ENCODE data around the gene TMEM138. TPM values are rescaled to one million over a fixed set of nuclear protein-coding genes. Genes with fewer than 3 reads are reported as not detected.

TMEM138 gene
- total and polyA plus RNA-seq, 2 experiments from 2014 or later: 19.0 to 50.2 TPM

DNA sequence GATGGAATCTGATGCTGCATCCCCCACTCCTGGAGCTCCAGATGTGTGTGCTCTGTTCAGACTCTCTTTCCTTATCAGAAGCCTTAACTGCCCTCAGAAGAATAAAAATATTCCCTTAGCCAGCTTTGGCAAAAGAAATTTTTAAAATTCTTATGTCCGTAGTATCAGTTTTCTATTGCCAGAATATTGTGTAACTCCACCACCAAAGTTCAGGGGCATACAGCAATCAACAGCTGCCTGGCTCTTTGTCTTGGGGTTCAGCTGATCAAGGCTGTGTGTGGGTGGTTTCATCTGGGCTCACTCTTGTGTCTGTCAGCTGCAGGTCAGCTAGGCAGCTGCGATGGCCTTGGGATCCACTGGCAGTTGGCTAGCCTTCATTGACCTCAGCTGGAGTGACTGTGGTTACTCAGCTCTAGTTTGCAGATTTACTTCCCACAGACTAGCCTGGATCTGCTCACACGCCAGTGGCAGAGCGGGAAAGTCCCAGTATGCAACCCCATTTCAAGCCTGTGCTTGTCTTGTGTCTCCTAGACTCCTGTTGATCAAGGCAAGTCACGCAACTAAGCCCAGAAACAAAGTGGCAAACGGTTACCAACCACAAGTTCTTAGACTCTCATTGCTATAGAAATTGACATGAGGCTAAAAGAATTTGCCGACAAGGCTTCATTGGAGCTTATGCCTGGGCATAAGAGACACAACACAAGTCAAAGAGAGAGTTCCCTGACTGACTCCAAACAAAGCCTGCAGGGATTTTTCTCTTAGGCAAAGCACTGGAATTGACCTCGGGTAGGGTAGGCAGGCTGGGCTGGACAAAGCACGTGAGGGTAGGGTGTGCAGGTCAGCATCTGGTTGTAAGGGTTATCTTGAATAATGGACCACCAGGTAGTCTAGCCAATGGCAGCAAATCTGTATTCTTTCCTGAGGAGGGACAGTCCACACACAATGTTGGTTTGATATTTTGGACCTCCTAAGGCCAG is 7.5 kb downstream of the TMEM138 start:
- Histone ChIP-seq H3K4me1 (ENCODE audit: insufficient read depth) (peaks cover 25% of the 10 kb centered on the region), H3K36me3 (ENCODE audit: low read depth) (peaks cover 26% of the 10 kb centered on the region; the same call in 1 of the 2 replicates), H4K20me1 (ENCODE audit: insufficient read depth) (no peaks in the 10 kb centered on the region), H3K4me2 (ENCODE audit: unreplicated experiment) (peak overlapping the region; percentile 21), H3K4me3 (no peak overlapping the region), H3F3A (ENCODE audit: insufficient read depth) (peaks cover 21% of the 10 kb centered on the region), H3K27me3 (replicated peaks; ENCODE audit: insufficient read depth) (no peaks in the 10 kb centered on the region), H3K9ac (peak overlapping the region; percentile 49), H2AFZ (no peak overlapping the region), H3K79me2 (ENCODE audit: insufficient read depth) (no peaks in the 10 kb centered on the region), H3K9me2 (ENCODE audit: insufficient read depth) (no peaks in the 10 kb centered on the region), H3K27ac (peak overlapping the region; percentile 82), H3K9me3 (ENCODE audit: low read depth) (no peaks in the 10 kb centered on the region)
- WGBS, 2 experiments (ENCODE audit: low coverage in 1 of 2, low lambda C conversion rate in 2 of 2, missing lambda C conversion rate in 2 of 2): 70 to 73% methylated on average over 9 of the region's 9 CpGs
- no peak for TF ChIP-seq EZH2phosphoT487 (IDR thresholded peaks at IDR 0.05; ENCODE audit: insufficient read depth, low read depth)
- TF ChIP-seq EZH2 (IDR thresholded peaks at IDR 0.05; ENCODE audit: insufficient read depth, poor library complexity, severe bottlenecking): no peak
- in situ Hi-C loops (cut with MboI): no loop called here
- DNase-seq: peak; percentile 84

DNA sequence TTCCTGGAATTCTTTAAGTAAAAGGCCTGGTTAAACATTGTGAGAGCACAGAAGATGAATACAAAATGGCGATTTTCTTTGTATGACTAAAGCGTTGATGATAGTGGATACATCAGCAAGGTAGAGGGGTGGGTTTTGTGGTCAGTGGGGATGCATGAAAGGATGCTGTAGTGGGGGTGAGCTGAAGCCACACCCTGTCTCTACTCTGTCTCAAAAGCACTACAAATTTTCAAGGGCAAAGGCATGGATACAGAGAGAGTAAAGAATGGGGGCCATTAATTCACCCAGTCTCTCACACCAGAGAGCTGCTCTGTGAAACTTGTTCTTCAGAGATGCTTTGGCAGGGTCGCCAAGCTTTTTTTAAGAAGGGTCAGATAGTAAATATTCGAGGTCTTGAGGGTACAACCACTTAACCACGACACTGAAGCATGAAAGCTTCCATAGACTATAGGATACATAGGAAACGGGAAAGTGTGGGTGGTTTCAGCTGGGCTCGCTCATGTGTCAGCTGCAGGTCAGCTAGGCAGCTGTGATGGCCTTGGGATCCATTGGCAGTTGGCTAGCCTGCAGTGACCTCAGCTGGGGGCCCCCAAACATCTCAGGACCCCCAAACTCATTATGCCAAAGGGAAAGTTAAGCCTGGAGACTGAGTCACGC is 8.3 kb downstream of the TMEM138 start:
- Histone ChIP-seq H3K4me2 (ENCODE audit: unreplicated experiment) (peak overlapping the region; percentile 21), H3K9me2 (ENCODE audit: insufficient read depth) (no peaks in the 10 kb centered on the region)

DNA sequence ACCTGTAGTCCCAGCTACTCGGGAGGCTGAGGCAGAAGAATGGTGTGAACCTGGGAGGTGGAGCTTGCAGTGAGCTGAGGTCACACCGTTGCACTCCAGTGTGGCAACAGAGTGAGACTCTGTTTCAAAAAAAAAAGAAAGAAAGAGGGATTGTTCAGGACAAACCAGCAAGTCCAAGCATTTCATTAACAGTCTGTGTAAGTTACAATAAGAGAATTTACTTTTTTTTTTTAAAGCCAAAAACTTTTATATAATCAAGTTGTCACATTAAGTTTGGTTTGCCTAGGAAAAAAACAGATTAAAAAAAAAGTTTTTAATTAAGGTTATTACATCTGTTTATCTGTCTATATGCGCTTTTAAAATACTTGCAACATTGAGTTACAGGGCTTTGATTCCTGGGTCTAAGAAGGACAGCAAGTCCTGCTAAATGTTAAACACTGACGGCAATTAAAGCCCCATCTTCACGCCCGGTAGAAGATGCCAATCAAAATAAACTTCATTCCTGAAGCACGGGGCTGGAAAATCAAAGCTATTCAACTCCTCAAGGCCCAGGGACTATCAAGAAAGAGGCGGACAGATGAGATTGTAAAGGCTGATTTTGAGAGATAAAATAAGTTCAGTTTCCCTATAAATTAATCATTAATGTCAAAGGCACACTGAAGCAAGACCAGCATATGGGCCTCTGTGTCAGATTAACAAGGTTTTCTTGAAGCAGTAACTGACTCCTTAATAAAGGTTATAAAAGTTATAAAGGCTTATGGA is 10.7 kb downstream of the TMEM138 start:
- Histone ChIP-seq H3K27me3 (replicated peaks; ENCODE audit: insufficient read depth) (no peaks in the 10 kb centered on the region), H3K9ac (no peak overlapping the region), H3K9me3 (ENCODE audit: low read depth) (no peaks in the 10 kb centered on the region), H3K4me2 (ENCODE audit: unreplicated experiment) (no peak overlapping the region), H3K4me1 (ENCODE audit: insufficient read depth) (peaks cover 21% of the 10 kb centered on the region), H2AFZ (no peak overlapping the region), H4K20me1 (ENCODE audit: insufficient read depth) (no peaks in the 10 kb centered on the region), H3K27ac (no peak overlapping the region), H3K36me3 (ENCODE audit: low read depth) (peaks cover 25% of the 10 kb centered on the region; the same call in 1 of the 2 replicates), H3K79me2 (ENCODE audit: insufficient read depth) (no peaks in the 10 kb centered on the region), H3K4me3 (no peak overlapping the region), H3F3A (ENCODE audit: insufficient read depth) (peaks cover 41% of the 10 kb centered on the region), H3K9me2 (ENCODE audit: insufficient read depth) (no peaks in the 10 kb centered on the region)
- 86 to 90% methylated on average over 8 of the region's 8 CpGs for WGBS, 2 experiments (ENCODE audit: low coverage in 1 of 2, low lambda C conversion rate in 2 of 2, missing lambda C conversion rate in 2 of 2)
- no peak for DNase-seq
- in situ Hi-C loops (cut with MboI): no loop called here
- TF ChIP-seq EZH2phosphoT487 (IDR thresholded peaks at IDR 0.05; ENCODE audit: insufficient read depth, low read depth) (no peak), EZH2 (IDR thresholded peaks at IDR 0.05; ENCODE audit: insufficient read depth, poor library complexity, severe bottlenecking) (no peak)

More for the DNA sequence above, 8.3 kb downstream of the TMEM138 start:
- no peak for DNase-seq
- Histone ChIP-seq H3K79me2 (ENCODE audit: insufficient read depth) (no peaks in the 10 kb centered on the region), H3K36me3 (ENCODE audit: low read depth) (peaks cover 27% of the 10 kb centered on the region; the same call in 1 of the 2 replicates), H4K20me1 (ENCODE audit: insufficient read depth) (no peaks in the 10 kb centered on the region), H3K27me3 (replicated peaks; ENCODE audit: insufficient read depth) (no peaks in the 10 kb centered on the region), H3K4me1 (ENCODE audit: insufficient read depth) (peaks cover 25% of the 10 kb centered on the region), H3F3A (ENCODE audit: insufficient read depth) (peaks cover 21% of the 10 kb centered on the region), H3K4me3 (no peak overlapping the region), H3K27ac (peak overlapping the region; percentile 82), H2AFZ (no peak overlapping the region), H3K9ac (peak overlapping the region; percentile 49; the same call in 1 of the 2 replicates), H3K9me3 (ENCODE audit: low read depth) (no peaks in the 10 kb centered on the region)
- in situ Hi-C loops (cut with MboI): no loop called here
- TF ChIP-seq EZH2 (IDR thresholded peaks at IDR 0.05; ENCODE audit: insufficient read depth, poor library complexity, severe bottlenecking) (no peak), EZH2phosphoT487 (IDR thresholded peaks at IDR 0.05; ENCODE audit: insufficient read depth, low read depth) (no peak)
- 96 to 98% methylated on average over 8 of the region's 8 CpGs for WGBS, 2 experiments (ENCODE audit: low coverage in 1 of 2, low lambda C conversion rate in 2 of 2, missing lambda C conversion rate in 2 of 2)

DNA sequence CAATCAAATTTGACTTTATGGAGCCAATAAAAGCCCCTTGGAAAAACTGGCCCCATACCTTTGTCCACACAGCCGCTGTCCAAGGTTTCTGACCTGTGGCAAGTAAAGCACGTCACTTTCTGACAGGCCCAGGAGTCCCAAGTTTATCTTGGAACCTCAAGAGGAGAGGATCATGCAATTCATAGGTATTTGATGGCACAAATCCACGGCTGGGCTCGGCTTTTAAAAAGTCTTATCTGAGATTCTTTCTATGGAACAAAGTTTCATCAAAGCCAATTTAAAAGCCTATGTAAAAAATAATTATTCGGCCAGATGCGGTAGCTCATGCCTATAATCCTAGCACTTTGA is 13.6 kb downstream of the TMEM138 start:
- Histone ChIP-seq H3K4me3 (no peak overlapping the region), H3K9me2 (ENCODE audit: insufficient read depth) (no peaks in the 10 kb centered on the region), H3K79me2 (ENCODE audit: insufficient read depth) (no peaks in the 10 kb centered on the region), H3K27me3 (replicated peaks; ENCODE audit: insufficient read depth) (no peaks in the 10 kb centered on the region), H3K9ac (no peak overlapping the region), H3K27ac (no peak overlapping the region), H3K4me2 (ENCODE audit: unreplicated experiment) (no peak overlapping the region), H2AFZ (no peak overlapping the region), H4K20me1 (ENCODE audit: insufficient read depth) (no peaks in the 10 kb centered on the region), H3F3A (ENCODE audit: insufficient read depth) (peaks cover 40% of the 10 kb centered on the region), H3K36me3 (ENCODE audit: low read depth) (peaks cover 16% of the 10 kb centered on the region; the same call in 1 of the 2 replicates), H3K4me1 (ENCODE audit: insufficient read depth) (peaks cover 26% of the 10 kb centered on the region), H3K9me3 (ENCODE audit: low read depth) (no peaks in the 10 kb centered on the region)
- WGBS, 2 experiments (ENCODE audit: low coverage in 1 of 2, low lambda C conversion rate in 2 of 2, missing lambda C conversion rate in 2 of 2): 95 to 99% methylated on average over 6 of the region's 6 CpGs
- DNase-seq: no peak
- no peak for TF ChIP-seq EZH2 (IDR thresholded peaks at IDR 0.05; ENCODE audit: insufficient read depth, poor library complexity, severe bottlenecking)
- TF ChIP-seq EZH2phosphoT487 (IDR thresholded peaks at IDR 0.05; ENCODE audit: insufficient read depth, low read depth): no peak
- in situ Hi-C loops (cut with MboI): no loop called here

Measured in GM23248 (cell line).